Testis (tissue), 3 donors: Measurements from ENCODE around the gene NPDC1. TPM values are rescaled to one million over a fixed set of nuclear protein-coding genes. Genes with fewer than 3 reads are reported as not detected.

ENCODE experiments used
- DNase-seq: peaks from one replicate; pipeline ENCODE4 v3.0.0-alpha.2; 2019
- H3K27ac ChIP-seq, 2 donors: fragments of 200-600 bp; sonication (generic); one replicate each; pipeline ENCODE4 v1.5.1; 2019
- H3K27me3 ChIP-seq: fragments of 200-600 bp; sonication (generic); one replicate; pipeline ENCODE4 v1.5.1; 2019
- H3K36me3 ChIP-seq: fragments of 200-600 bp; sonication (generic); one replicate; pipeline ENCODE4 v1.5.1; 2017; ENCODE audit warnings: low read depth; ENCODE audit errors: missing control alignments
- H3K4me1 ChIP-seq: fragments of 200-600 bp; sonication (generic); one replicate; pipeline ENCODE4 v1.5.1; 2019
- H3K4me3 ChIP-seq, 2 donors: fragments of 200-600 bp; sonication (generic); one replicate each; pipeline ENCODE4 v1.5.1; 2017 to 2019
- H3K9me3 ChIP-seq: fragments of 200-600 bp; sonication (generic); one replicate; pipeline ENCODE4 v1.5.1; 2017
- CTCF ChIP-seq, 3 experiments: fragments of 450-650 bp in 2 of 3; fragments of 200-600 bp in 1 of 3; sonication (generic) in 1 of 3; IDR thresholded peaks; one replicate each; pipeline ENCODE4 v1.5.1; 2016 to 2019; ENCODE audit warnings: antibody characterized with exemption in 3 of 3, mild to moderate bottlenecking in 2 of 3, moderate library complexity in 1 of 3
- POLR2A ChIP-seq: fragments of 450-650 bp; IDR thresholded peaks from one replicate; pipeline ENCODE4 v1.6.1; 2017; ENCODE audit warnings: antibody characterized with exemption, mild to moderate bottlenecking, moderate library complexity
- WGBS, 2 donors: methylation state at CpG; one replicate each; pipeline ENCODE4 v1.1.5; 2018; 5-methylcytosine and 5-hydroxymethylcytosine counted together
- intact Hi-C: fragments of 100-400 bp; cut with DNase I; formaldehyde crosslinking; loops from one replicate; pipeline ENCODE4 v1.15.1; 2023; ENCODE audit warnings: low total_unique reads
- polyA plus RNA-seq: library from polyadenylated mRNA; stranded (reverse); fragments of 350-450 nt; fragmentation: Illumina TruSeq; extraction: RNeasy Lipid Tissue Mini Kit (QIAGEN cat#74804); gene quantifications from one replicate; pipeline ENCODE4 v1.2.3, GENCODE V29; 2014; ENCODE audit warnings: low read depth, low replicate concordance; ENCODE audit not compliant: insufficient read depth
- total RNA-seq, 2 donors: library from RNA; depleted of rRNA; stranded (reverse); fragments of >200 nt; gene quantifications; one replicate each; pipeline ENCODE4 v1.2.3, GENCODE V29; 2016

The NPDC1 gene
- total and polyA plus RNA-seq, 3 donors from 2014 or later = 47.7 to 103 (median 75.9) TPM

GRCh38 chr9:137040568-137040967, 5.4 kb downstream of the NPDC1 start:
- Histone ChIP-seq H3K4me1 (peaks cover 10% of the 10 kb centered on the region), H3K4me3 (no peak overlapping the region), H3K9me3 (no peaks in the 10 kb centered on the region), H3K27me3 (no peaks in the 10 kb centered on the region), H3K36me3 (no peaks in the 10 kb centered on the region), H3K27ac (no peak overlapping the region)
- WGBS, 2 donors = 86% methylated on average over 23 of the region's 23 CpGs; no CpG with 5 or more reads in 1 of the 2 donors
- no peak for DNase-seq
- intact Hi-C loops = no loop called here
- TF ChIP-seq POLR2A (no peak), CTCF (IDR thresholded peaks at IDR 0.05) (no peak)

GRCh38 chr9:137039611-137040366, 6.2 kb downstream of the NPDC1 start:
- no peak for TF ChIP-seq CTCF (IDR thresholded peaks at IDR 0.05)
- no peak for TF ChIP-seq POLR2A
- H3K4me3 ChIP-seq = no peak overlapping the region
- no peaks in the 10 kb centered on the region for H3K9me3 ChIP-seq
- H3K27me3 ChIP-seq = no peaks in the 10 kb centered on the region
- no peaks in the 10 kb centered on the region for H3K36me3 ChIP-seq
- no peak overlapping the region for H3K27ac ChIP-seq
- intact Hi-C loops = loop anchor here (10.0 kb wide), 1 partner anchor 205 kb away; no protein-coding TSS in a partner anchor
- H3K4me1 ChIP-seq = peaks cover 14% of the 10 kb centered on the region
- 80 to 90% methylated on average over 4 to 32 of the region's 32 CpGs for WGBS, 2 donors
- no peak for DNase-seq

- Histone ChIP-seq H3K9me3 (no peaks in the 10 kb centered on the region), H3K27ac (no peak overlapping the region), H3K36me3 (no peaks in the 10 kb centered on the region), H3K27me3 (no peaks in the 10 kb centered on the region), H3K4me3 (no peak overlapping the region), H3K4me1 (peaks cover 11% of the 10 kb centered on the region)
- no peak for DNase-seq
- TF ChIP-seq CTCF (IDR thresholded peaks at IDR 0.05) (no peak), POLR2A (no peak)
- intact Hi-C loops = loop anchor here (10.0 kb wide), 1 partner anchor 204 kb away; no protein-coding TSS in a partner anchor
- 91 to 97% methylated on average over 7 to 9 of the region's 9 CpGs for WGBS, 2 donors
These were observed 7.1 kb downstream of the NPDC1 start for GRCh38 chr9:137038916-137039315.

GRCh38 chr9:137037483-137037882, 8.5 kb downstream of the NPDC1 start:
- intact Hi-C loops = loop anchor here (10.0 kb wide), 1 partner anchor 203 kb away; no protein-coding TSS in a partner anchor
- H3K27ac ChIP-seq = no peak overlapping the region
- no peaks in the 10 kb centered on the region for H3K36me3 ChIP-seq
- no peak overlapping the region for H3K4me3 ChIP-seq
- no peaks in the 10 kb centered on the region for H3K27me3 ChIP-seq
- no peaks in the 10 kb centered on the region for H3K9me3 ChIP-seq
- peaks cover 11% of the 10 kb centered on the region for H3K4me1 ChIP-seq
- no peak for DNase-seq
- WGBS, 2 donors = 84 to 92% methylated on average over 10 of the region's 10 CpGs
- TF ChIP-seq CTCF (IDR thresholded peaks at IDR 0.05) = no peak
- no peak for TF ChIP-seq POLR2A
